ENCODE measurements around the gene TRDN.

Gene TRDN

GRCh38 chr6:123176706-123177105 is 460.0 kb downstream of the TRDN start:
- no peak for ATAC-seq (replicated peaks)
- Mint-ChIP-seq H3K4me1 (no peaks in the 10 kb centered on the region), H3K27me3 (no peaks in the 10 kb centered on the region), H3K36me3 (no peaks in the 10 kb centered on the region), H3K27ac (no peak overlapping the region), H3K4me3 (no peak overlapping the region), H3K9me3 (peaks cover 3 to 11% of the 10 kb centered on the region in 2 donors)
- no peak for DNase-seq

DNA sequence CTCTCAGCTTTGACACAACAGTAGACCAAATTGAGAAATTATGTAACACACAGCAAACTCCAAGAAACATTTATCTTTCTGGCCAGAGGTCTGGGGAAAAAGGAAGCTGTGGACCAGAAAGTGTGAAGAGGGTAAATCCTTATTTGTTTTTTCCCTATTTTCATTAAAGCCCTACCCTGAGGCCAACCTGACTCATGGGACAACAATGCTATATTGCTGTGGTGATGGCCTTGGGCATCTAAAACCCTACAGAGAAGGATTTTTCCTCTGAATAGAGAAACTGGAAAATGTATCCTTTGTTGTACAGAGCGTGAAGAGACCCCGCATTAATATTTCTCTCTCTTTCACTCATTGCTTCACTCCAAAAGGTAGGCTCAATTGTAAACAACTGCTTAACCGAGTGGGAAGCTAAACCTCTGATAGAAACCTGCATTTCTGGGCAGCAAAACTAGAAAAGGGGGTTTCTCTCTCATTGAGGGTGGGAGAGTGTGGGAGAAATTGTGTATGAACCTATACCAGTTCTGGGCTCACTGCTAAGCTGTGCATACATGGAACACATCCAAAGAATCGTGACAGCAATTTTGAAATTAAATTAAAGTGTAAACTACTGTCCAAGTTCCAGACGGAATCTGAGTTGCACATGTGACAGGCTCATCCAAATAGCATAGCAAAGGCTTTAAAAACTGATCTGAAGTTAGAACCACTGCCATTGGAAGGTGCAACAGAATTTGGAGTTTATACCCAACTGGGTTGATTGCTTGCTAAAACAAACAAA is 465.2 kb downstream of the TRDN start:
- ATAC-seq (replicated peaks): no peak

GRCh38 chr6:123169774-123170095 is 467.0 kb downstream of the TRDN start:
- ATAC-seq (replicated peaks) (no peak), DNase-seq (no peak)
- Mint-ChIP-seq H3K9me3 (peaks cover 0 to 5% of the 10 kb centered on the region in 2 donors), H3K27ac (no peak overlapping the region), H3K36me3 (no peaks in the 10 kb centered on the region), H3K27me3 (no peaks in the 10 kb centered on the region), H3K4me3 (no peak overlapping the region), H3K4me1 (no peaks in the 10 kb centered on the region)

More for the DNA sequence above, 465.2 kb downstream of the TRDN start:
- H3K4me3 Mint-ChIP-seq: no peak overlapping the region
- H3K27ac Mint-ChIP-seq: no peak overlapping the region
- H3K36me3 Mint-ChIP-seq: no peaks in the 10 kb centered on the region
- no peak for DNase-seq
- no peaks in the 10 kb centered on the region for H3K4me1 Mint-ChIP-seq
- no peaks in the 10 kb centered on the region for H3K27me3 Mint-ChIP-seq
- H3K9me3 Mint-ChIP-seq: peaks cover 0 to 5% of the 10 kb centered on the region in 2 donors

DNA sequence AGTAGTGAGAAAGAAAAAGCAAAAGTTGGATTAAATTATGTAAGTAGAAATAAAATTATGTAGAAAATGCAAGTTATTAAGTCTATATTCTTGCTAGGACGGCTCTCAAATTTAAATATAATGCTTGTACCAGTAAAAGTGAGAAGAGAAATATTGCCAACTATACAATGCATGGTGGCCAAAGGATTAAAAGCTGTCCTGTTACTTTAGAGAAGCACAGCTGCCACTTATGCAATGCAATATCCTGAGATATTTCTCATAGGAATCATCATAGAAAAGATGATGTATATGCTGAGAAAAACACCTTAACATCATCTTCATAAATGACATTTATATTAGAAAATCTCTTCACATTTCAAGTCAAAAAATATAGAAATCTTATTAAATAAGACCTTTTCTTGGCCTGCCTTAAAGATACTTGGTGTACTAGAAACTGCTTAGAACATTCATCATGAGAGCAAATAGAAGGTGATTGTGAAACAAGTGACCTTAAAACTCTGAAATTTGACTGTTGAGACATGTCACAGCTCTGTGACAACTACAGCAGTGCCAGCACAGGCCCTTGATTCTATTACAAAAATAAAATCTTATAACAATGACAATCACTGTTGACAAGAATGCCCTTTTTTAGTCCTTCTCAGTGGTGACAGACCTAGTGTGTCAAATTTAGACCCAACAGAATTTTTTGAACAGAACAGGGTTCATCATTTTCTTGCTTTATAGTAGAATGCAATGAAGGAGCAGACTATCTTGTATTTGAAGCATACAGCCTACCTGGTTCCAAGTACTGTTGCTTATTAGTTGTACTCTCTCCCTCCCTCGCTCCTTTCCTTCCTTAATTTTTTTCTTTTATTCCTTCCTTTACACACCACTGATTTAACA is 467.6 kb downstream of the TRDN start:
- DNase-seq (no peak), ATAC-seq (replicated peaks) (no peak)
- peaks cover 0 to 5% of the 10 kb centered on the region in 2 donors for H3K9me3 Mint-ChIP-seq
- no peaks in the 10 kb centered on the region for H3K4me1 Mint-ChIP-seq
- no peak overlapping the region for H3K27ac Mint-ChIP-seq
- H3K36me3 Mint-ChIP-seq: no peaks in the 10 kb centered on the region
- no peaks in the 10 kb centered on the region for H3K27me3 Mint-ChIP-seq
- no peak overlapping the region for H3K4me3 Mint-ChIP-seq

DNA sequence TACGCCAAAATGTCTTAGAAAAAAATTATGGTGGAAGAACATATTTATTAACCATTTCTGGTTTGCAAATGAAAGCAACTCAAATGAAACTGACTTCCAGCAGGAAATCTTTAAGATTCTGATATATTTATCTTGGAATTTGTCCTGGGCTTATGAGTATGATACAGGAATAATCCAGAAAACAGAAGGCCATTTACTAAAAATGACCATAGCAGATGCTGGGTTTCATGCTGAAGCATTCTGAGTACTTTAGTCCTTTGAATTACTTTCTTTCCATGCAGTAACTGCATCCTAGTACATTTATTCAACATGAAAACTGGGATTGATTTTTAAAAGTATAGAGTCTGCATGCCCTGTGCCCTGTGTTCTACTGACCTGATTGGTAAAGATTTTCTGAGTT is 468.3 kb downstream of the TRDN start:
- no peak overlapping the region for H3K27ac Mint-ChIP-seq
- no peaks in the 10 kb centered on the region for H3K36me3 Mint-ChIP-seq
- ATAC-seq (replicated peaks) (no peak), DNase-seq (no peak)
- no peaks in the 10 kb centered on the region for H3K27me3 Mint-ChIP-seq
- H3K4me3 Mint-ChIP-seq: no peak overlapping the region
- H3K9me3 Mint-ChIP-seq: peaks cover 0 to 5% of the 10 kb centered on the region in 2 donors
- no peaks in the 10 kb centered on the region for H3K4me1 Mint-ChIP-seq
